ENCODE data around the gene YBX1. TPM values are rescaled to one million over a fixed set of nuclear protein-coding genes. Genes with fewer than 3 reads are reported as not detected.
A peak's percentile ranks its signal among the peaks of the same experiment; 100 is the strongest.

YBX1 gene
- 692 TPM for polyA plus RNA-seq (2012; ENCODE audit: low read depth, missing spikeins)

DNA sequence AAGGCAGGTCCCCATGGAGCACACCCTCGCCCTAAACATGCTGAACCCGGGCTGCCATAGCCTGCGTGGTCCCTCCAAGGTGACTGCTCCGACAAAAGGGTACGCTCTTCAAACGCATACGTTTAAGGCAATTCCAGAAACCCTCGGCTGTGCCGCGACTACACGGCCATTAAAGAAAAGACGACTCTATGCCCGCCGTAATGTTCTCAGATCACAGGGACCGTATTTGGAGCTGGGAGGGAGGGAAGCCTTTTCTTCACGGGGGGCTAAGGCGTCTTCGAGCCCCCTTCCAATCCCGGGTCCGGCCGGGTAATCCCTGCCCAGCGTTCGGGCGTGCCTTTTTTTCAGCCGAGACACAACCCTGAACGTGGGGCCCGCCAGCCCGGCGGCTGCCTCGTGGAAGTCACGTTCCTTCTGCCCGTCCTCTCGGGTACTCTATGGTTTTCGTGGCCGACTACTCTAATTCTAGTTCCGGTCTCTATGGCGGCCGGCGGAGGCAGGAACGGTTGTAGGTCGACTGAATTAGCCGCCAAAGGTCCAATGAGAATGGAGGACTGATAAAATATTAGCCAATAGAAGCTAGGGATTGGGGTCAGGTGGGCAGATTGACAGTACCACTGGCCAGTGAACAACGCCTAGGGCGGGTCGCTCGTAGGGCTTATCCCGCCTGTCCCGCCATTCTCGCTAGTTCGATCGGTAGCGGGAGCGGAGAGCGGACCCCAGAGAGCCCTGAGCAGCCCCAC is at the start of gene YBX1:
Gene YBX1 (plus strand): TSS at position 678 of the 743 bp plus-strand sequence. CDS start 148 bp downstream, outside the sequence.
- DNase-seq (ENCODE audit: insufficient read length, low spot score) (peak; percentile 83), FAIRE-seq (peak; percentile 94)
- TF ChIP-seq POLR2AphosphoS5 (IDR thresholded peaks at IDR 0.05; ENCODE audit: low read depth, low read length), result peak; percentile 80
- no peak for TF ChIP-seq SPI1 (IDR thresholded peaks at IDR 0.05; ENCODE audit: low read depth, low read length)
- TF ChIP-seq POLR2A (IDR thresholded peaks at IDR 0.05; ENCODE audit: low read depth, low read length), result peak; percentile 72; the same call in 1 of the 2 replicates

DNA sequence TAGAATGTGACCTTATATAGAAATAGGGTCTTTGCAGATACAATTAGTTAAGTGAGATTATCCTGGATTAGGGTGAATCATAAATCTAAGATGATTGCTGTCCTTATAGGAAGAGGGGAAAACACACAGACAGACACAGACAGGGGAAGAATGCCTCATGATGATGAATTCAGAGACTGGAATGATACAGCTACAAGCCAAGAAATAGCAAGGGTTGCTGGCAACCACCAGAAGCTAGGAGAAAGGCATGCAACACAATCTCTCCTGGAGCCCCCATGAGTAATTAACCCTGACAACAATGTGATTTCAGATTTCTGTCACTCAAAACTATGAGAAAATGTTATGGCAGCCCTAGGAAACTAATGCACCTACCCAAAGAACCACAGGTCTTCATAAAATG is 43.1 kb upstream of the YBX1 start:
- no peak for DNase-seq (ENCODE audit: insufficient read length, low spot score)
- no peak for FAIRE-seq
- TF ChIP-seq POLR2AphosphoS5 (IDR thresholded peaks at IDR 0.05; ENCODE audit: low read depth, low read length) (no peak), TAF1 (IDR thresholded peaks at IDR 0.05; ENCODE audit: low read depth, low read length) (no peak), POU2F2 (IDR thresholded peaks at IDR 0.05; ENCODE audit: low read depth, low read length) (no peak)

DNA sequence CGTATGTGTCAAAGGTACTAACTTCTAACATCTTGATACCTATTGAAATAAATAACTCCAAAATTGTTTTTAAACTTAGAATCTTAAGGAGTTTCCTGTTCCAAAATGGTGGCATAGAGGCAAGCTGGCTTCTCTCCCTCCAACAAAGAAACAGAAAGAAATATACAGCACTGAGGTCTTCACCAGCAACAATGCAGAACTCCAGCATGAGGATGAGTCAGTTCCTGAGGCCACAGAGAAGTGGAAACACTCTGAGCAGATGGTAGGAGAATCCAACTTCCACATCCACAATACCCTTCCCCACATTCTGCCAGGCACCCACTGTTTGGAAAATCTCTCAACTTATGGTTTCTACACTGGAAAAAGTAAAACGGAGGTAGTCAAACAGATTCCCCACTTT is 36.2 kb upstream of the YBX1 start:
- DNase-seq (ENCODE audit: insufficient read length, low spot score) (no peak), FAIRE-seq (no peak)
- TF ChIP-seq TAF1 (IDR thresholded peaks at IDR 0.05; ENCODE audit: low read depth, low read length) (no peak), POLR2A (IDR thresholded peaks at IDR 0.05; ENCODE audit: low read depth, low read length) (no peak), PAX5 (IDR thresholded peaks at IDR 0.05; ENCODE audit: insufficient read depth, low read length, severe bottlenecking) (no peak), POLR2AphosphoS5 (IDR thresholded peaks at IDR 0.05; ENCODE audit: low read depth, low read length) (no peak), SPI1 (IDR thresholded peaks at IDR 0.05; ENCODE audit: low read depth, low read length) (no peak), POU2F2 (IDR thresholded peaks at IDR 0.05; ENCODE audit: low read depth, low read length) (no peak)

- DNase-seq (ENCODE audit: insufficient read length, low spot score) (no peak), FAIRE-seq (no peak)
- TF ChIP-seq SPI1 (IDR thresholded peaks at IDR 0.05; ENCODE audit: low read depth, low read length), result no peak
- TF ChIP-seq POLR2AphosphoS5 (IDR thresholded peaks at IDR 0.05; ENCODE audit: low read depth, low read length), result no peak
Observed at GRCh38 chr1:42657201-42657600, 25.0 kb upstream of the YBX1 start.

DNA sequence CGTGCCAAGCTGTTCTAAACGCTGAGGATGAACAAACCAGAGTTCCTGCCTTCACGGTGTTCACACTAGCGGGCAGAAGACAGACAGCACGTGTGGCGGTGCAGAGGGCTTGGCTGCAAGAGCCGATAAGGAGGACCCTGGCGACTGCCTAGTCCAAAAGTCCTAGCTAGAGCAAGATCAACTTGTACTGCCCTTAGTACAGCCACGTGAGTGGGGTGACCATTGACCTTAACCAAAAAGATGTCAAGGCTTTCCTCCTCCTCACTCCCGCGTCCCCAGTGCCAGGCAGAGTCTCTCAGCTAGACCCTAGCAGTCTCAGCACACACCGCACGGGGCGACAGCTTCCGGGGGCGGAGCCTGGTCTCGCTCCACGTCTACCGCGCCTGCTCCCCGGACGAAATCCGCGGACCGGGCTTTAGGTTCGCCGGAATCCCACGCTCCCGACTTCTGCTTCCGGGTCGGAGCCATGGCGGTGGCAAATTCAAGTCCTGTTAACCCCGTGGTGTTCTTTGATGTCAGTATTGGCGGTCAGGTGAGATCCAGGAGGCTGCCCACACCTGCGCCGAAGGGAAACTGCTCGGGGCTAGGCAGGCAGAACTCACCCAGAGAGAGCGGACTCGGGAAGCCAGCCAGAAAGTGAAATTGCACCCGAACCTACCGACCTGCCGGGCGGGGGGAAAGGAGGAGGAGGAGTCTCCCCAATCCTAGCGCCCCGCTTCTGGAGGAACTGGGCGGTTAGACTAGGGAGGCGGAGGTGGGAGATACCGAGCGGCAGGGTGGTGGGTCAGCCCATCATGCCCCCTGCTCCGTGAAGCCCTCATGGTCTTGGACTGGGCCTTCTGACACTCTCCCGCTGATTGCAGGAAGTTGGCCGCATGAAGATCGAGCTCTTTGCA is 24.0 kb upstream of the YBX1 start, which contains the start of gene PPIH:
Gene PPIH (plus strand): TSS at position 443 of the 896 bp plus-strand sequence. CDS start 24 bp downstream, at position 467.
- peak; percentile 75 for DNase-seq (ENCODE audit: insufficient read length, low spot score)
- FAIRE-seq, result peak; percentile 99
- TF ChIP-seq PAX5 (IDR thresholded peaks at IDR 0.05; ENCODE audit: insufficient read depth, low read length, severe bottlenecking) (no peak), POU2F2 (IDR thresholded peaks at IDR 0.05; ENCODE audit: low read depth, low read length) (peak; percentile 81), TAF1 (IDR thresholded peaks at IDR 0.05; ENCODE audit: low read depth, low read length) (peak; percentile 82), POLR2AphosphoS5 (IDR thresholded peaks at IDR 0.05; ENCODE audit: low read depth, low read length) (peak; percentile 92), SPI1 (IDR thresholded peaks at IDR 0.05; ENCODE audit: low read depth, low read length) (0 out of 2 replicates have a peak, but pooled peaks have one; percentile 21), POLR2A (IDR thresholded peaks at IDR 0.05; ENCODE audit: low read depth, low read length) (peak; percentile 90)

- no peak for TF ChIP-seq PAX5 (IDR thresholded peaks at IDR 0.05; ENCODE audit: insufficient read depth, low read length, severe bottlenecking)
- no peak for TF ChIP-seq POLR2A (IDR thresholded peaks at IDR 0.05; ENCODE audit: low read depth, low read length)
- TF ChIP-seq SPI1 (IDR thresholded peaks at IDR 0.05; ENCODE audit: low read depth, low read length), result no peak
- DNase-seq (ENCODE audit: insufficient read length, low spot score) (no peak), FAIRE-seq (no peak)
Observed at GRCh38 chr1:42658877-42659337, 23.3 kb upstream of the YBX1 start.

DNA sequence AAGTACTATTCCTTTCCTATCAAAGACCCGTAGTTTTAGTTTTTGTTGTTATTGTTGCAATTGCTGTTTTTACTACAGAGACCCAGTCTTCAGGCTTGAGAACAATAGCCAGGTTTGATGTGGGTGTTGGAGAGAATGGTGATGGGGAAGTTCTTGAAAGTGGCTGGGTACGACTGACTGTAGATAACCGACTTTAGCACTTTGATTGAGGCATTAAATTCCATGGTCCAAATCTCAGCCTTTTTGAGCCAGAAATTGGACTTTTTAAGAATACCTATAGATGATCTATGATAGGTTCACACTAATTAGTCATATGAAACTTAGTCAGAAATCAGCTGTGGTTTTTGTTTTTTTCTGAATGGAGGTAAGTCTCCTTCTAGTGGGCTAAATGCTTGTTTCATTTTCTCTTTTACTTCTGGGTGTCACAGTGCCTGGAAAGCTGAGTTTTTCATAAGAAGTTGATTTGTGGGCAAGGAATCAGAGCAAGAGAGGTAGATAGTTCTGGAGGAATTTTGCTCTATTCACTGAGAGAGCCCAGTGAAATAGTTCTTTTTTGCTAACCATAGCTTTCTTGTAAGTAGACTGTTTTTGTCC is 21.2 kb upstream of the YBX1 start:
- DNase-seq (ENCODE audit: insufficient read length, low spot score), result peak; percentile 13
- no peak for FAIRE-seq

DNA sequence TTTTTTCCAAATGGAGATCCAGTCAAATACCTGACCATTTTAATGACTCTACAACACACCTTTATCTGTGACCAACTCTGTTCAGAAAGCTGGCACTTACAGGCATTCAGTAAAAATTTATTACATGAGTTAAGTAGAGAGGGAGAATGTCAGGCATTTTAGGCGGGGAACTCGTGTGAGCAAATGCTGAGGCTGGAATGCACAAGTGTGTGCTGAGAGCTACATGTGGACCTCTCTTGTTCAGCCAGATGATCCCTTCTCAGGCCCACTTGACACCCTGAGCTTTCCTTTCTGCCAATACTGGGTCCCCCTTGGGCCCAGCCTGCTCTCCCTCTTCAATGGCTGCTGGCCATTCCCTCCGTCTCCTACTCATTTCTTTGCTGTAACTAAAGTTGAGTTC is 12.3 kb upstream of the YBX1 start:
- TF ChIP-seq POLR2A (IDR thresholded peaks at IDR 0.05; ENCODE audit: low read depth, low read length), result no peak
- no peak for TF ChIP-seq PAX5 (IDR thresholded peaks at IDR 0.05; ENCODE audit: insufficient read depth, low read length, severe bottlenecking)
- no peak for TF ChIP-seq POLR2AphosphoS5 (IDR thresholded peaks at IDR 0.05; ENCODE audit: low read depth, low read length)
- no peak for TF ChIP-seq TAF1 (IDR thresholded peaks at IDR 0.05; ENCODE audit: low read depth, low read length)
- no peak for TF ChIP-seq POU2F2 (IDR thresholded peaks at IDR 0.05; ENCODE audit: low read depth, low read length)
- TF ChIP-seq SPI1 (IDR thresholded peaks at IDR 0.05; ENCODE audit: low read depth, low read length), result no peak
- FAIRE-seq (no peak), DNase-seq (ENCODE audit: insufficient read length, low spot score) (no peak)

More for the DNA sequence above, 21.2 kb upstream of the YBX1 start:
- no peak for TF ChIP-seq POU2F2 (IDR thresholded peaks at IDR 0.05; ENCODE audit: low read depth, low read length)
- no peak for TF ChIP-seq POLR2AphosphoS5 (IDR thresholded peaks at IDR 0.05; ENCODE audit: low read depth, low read length)
- TF ChIP-seq POLR2A (IDR thresholded peaks at IDR 0.05; ENCODE audit: low read depth, low read length), result no peak
- no peak for TF ChIP-seq PAX5 (IDR thresholded peaks at IDR 0.05; ENCODE audit: insufficient read depth, low read length, severe bottlenecking)
- no peak for TF ChIP-seq TAF1 (IDR thresholded peaks at IDR 0.05; ENCODE audit: low read depth, low read length)
- TF ChIP-seq SPI1 (IDR thresholded peaks at IDR 0.05; ENCODE audit: low read depth, low read length), result no peak

- TF ChIP-seq SPI1 (IDR thresholded peaks at IDR 0.05; ENCODE audit: low read depth, low read length) (no peak), POLR2AphosphoS5 (IDR thresholded peaks at IDR 0.05; ENCODE audit: low read depth, low read length) (no peak), PAX5 (IDR thresholded peaks at IDR 0.05; ENCODE audit: insufficient read depth, low read length, severe bottlenecking) (no peak), TAF1 (IDR thresholded peaks at IDR 0.05; ENCODE audit: low read depth, low read length) (no peak), POLR2A (IDR thresholded peaks at IDR 0.05; ENCODE audit: low read depth, low read length) (no peak), POU2F2 (IDR thresholded peaks at IDR 0.05; ENCODE audit: low read depth, low read length) (no peak)
- no peak for FAIRE-seq
Observed at GRCh38 chr1:42670425-42670824, 11.8 kb upstream of the YBX1 start.

More at GRCh38 chr1:42670425-42670824, 11.8 kb upstream of the YBX1 start:
- DNase-seq (ENCODE audit: insufficient read length, low spot score), result no peak
